Measurements from ENCODE around the gene CCDC68.
"Not testable (repeated sequence)": the region's sequence is repeated elsewhere in the genome, so short reads cannot be mapped to it uniquely, and the experiment has no call there.

The CCDC68 gene

DNA sequence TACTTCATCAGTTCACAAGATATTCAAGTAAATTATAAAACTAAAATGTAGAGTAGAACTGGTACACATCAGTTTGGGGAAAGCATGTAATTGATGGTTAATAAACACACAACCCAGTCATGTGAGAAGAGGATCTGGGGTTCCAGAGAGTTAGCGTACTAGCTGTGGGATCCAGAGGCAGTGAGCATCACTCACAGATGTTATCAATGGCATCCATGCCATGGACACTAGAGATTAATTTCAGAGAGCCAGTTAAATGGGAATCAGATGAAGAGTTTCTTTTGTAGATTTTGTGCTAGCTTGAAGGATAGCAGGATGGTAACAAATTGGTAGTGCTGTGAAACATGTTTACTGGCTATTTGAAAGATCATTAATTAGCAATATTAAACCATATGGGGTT is 21.8 kb upstream of the CCDC68 start:
- H3K27ac ChIP-seq: no peak overlapping the region
- ChIA-PET CTCF (no interaction called here), POLR2A (ENCODE audit: low non-redundant PET) (no interaction called here)
- TF ChIP-seq, protein P1, sequence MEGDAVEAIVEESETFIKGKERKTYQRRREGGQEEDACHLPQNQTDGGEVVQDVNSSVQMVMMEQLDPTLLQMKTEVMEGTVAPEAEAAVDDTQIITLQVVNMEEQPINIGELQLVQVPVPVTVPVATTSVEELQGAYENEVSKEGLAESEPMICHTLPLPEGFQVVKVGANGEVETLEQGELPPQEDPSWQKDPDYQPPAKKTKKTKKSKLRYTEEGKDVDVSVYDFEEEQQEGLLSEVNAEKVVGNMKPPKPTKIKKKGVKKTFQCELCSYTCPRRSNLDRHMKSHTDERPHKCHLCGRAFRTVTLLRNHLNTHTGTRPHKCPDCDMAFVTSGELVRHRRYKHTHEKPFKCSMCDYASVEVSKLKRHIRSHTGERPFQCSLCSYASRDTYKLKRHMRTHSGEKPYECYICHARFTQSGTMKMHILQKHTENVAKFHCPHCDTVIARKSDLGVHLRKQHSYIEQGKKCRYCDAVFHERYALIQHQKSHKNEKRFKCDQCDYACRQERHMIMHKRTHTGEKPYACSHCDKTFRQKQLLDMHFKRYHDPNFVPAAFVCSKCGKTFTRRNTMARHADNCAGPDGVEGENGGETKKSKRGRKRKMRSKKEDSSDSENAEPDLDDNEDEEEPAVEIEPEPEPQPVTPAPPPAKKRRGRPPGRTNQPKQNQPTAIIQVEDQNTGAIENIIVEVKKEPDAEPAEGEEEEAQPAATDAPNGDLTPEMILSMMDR (conservative IDR thresholded peaks at IDR 0.05; ENCODE audit: low read depth): no peak
- no peak for DNase-seq (ENCODE audit: low spot score)

DNA sequence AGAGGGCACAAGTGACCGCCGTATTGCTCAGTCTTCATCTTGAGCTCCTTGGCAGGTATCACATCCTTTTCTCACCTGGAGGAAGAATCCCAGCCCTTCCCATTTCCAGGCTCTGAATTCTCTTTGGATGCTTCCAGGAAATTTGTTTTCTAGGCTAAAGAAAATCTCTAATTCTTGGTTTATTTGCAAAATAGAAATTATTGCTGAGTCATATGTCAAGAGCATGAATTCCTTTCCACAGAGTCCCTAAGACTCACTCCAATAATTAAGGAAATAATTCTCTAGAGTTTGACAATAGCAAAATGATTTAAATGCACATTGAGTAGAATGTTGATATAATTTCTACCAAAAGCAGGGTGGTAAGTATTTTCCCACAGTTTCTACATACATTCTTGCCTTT is 16.3 kb upstream of the CCDC68 start:
- ChIA-PET CTCF (interaction anchor here (0.6 to 1.1 kb wide), 2 partner anchors 8 to 1978 kb away, joined by 3 to 5 read pairs; no protein-coding TSS in a partner anchor), POLR2A (ENCODE audit: low non-redundant PET) (no interaction called here)
- H3K27ac ChIP-seq: no peak overlapping the region
- DNase-seq (ENCODE audit: low spot score): no peak
- TF ChIP-seq, protein P1 (conservative IDR thresholded peaks at IDR 0.05; ENCODE audit: low read depth): no peak

DNA sequence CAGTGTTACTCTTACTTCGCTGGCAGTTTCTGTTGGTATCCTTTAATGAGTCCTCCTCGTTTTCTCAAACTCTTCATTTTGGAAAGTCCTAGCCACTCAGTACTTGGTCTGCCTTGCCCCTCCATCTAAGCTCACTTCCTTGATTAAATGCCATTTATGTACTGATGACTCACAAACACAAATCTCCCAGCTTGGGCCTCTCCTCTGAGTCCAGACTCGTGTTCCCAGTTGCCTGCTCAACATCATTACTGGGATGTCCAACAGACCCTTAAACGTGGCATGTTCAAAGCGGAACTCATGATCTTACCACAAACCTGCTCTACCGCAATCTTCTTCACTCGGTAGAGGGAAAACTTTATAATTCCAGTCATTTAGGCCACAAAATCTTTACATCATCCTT is 13.8 kb upstream of the CCDC68 start:
- ChIA-PET POLR2A (ENCODE audit: low non-redundant PET) (no interaction called here), CTCF (interaction anchor here (0.6 kb wide), 1 partner anchor 385 kb away, joined by 4 read pairs; no protein-coding TSS in a partner anchor)
- no peak for DNase-seq (ENCODE audit: low spot score)
- H3K27ac ChIP-seq: no peak overlapping the region
- TF ChIP-seq, protein P1 (conservative IDR thresholded peaks at IDR 0.05; ENCODE audit: low read depth): no peak

DNA sequence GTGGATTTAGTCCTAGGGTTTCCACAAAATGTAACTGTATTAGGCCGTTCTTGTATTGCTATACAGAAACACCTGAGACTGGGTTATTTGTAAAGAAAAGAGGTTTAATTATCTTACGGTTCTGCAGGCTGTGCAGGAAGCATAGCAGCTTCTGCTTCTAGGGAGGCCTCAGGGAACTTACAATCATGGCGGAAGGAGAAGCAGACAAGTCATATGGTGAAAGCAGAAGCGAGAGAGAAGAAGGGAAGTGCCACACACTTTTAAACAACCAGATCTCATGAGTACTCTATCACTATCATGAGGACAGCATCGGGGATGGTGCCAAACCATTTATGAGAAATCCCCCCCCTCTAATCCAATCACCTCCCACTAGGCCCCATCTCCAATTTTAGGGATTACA is 9.5 kb upstream of the CCDC68 start:
- ChIA-PET CTCF (no interaction called here), POLR2A (ENCODE audit: low non-redundant PET) (no interaction called here)
- TF ChIP-seq, protein P1 (conservative IDR thresholded peaks at IDR 0.05; ENCODE audit: low read depth): no peak
- peak overlapping the region; percentile 74; the same call in 1 of the 2 replicates for H3K27ac ChIP-seq
- DNase-seq (ENCODE audit: low spot score): no peak

DNA sequence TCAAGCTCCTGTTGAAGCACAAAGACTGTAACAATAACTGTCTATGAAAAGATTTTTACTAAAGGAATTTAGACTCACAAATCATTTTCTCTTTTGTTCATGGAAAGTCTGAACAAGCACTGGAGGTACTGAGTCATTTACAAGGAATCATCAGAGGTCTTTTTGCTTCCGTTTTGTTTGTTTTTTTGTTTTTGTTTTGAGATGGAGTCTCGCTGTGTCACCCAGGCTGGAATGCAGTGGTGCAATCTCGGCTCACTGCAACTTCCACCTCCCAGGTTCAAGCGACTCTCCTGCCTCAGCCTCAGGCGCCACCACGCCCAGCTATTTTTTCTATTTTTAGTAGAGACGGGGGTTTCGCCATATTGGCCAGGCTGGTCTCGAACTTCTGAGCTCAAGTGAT is 9.0 kb upstream of the CCDC68 start:
- peak; percentile 20 for DNase-seq (ENCODE audit: low spot score)
- POLR2A ChIA-PET (ENCODE audit: low non-redundant PET); CTCF ChIA-PET: not testable (repeated sequence)
- peak overlapping the region; percentile 74 for H3K27ac ChIP-seq

DNA sequence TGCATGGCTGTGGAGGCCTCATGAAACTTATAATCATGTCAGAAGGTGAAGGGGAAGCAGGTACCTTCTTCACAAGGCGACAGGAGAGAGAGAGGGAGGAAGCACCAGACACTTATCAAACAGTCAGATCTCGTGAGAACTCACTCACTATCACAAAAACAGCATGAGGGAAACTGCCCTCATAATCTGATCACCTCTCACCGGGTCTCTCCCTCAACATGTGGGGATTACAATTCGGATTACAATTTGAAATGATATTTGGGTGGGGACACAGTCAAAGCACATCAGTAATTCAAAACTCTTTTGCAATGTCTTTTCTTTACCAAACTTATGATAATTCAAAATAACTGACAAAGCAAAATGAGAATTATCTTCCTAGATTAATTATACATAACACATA is 8.5 kb upstream of the CCDC68 start:
- POLR2A ChIA-PET (ENCODE audit: low non-redundant PET): no interaction called here
- DNase-seq (ENCODE audit: low spot score): no peak
- H3K27ac ChIP-seq: no peak overlapping the region
- TF ChIP-seq, protein P1 (conservative IDR thresholded peaks at IDR 0.05; ENCODE audit: low read depth): no peak
- CTCF ChIA-PET: no interaction called here

DNA sequence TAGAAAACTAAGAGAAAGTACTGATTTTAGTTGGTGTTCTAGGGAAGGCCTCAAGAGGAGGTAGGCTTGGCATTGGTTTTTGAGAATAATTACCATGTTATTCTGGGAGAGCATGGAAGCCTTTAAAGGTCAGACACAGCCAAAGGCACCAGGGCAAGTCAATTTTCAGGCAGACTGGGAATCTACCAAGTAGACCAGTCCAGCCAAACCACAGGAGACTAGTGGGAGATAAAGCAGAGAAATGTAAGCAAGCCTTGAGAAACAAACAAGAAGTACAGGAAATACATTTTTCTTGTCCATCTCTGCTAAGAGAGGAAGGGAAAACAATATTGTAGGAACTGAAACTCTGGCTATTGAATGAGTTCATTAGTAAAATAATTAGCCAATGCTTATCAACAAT is 5.5 kb upstream of the CCDC68 start:
- TF ChIP-seq, protein P1 (conservative IDR thresholded peaks at IDR 0.05; ENCODE audit: low read depth): no peak
- CTCF ChIA-PET: no interaction called here
- POLR2A ChIA-PET (ENCODE audit: low non-redundant PET): no interaction called here
- no peak for DNase-seq (ENCODE audit: low spot score)
- H3K27ac ChIP-seq: no peak overlapping the region
